HG03139 (cell line): ENCODE measurements around the gene NCOA6.
"Not testable (repeated sequence)": the region's sequence is repeated elsewhere in the genome, so short reads cannot be mapped to it uniquely, and the experiment has no call there.

ENCODE experiments used
- ATAC-seq: cut with Tn5 transposase; IDR thresholded peaks from one replicate; pipeline ENCODE4 v1.9.1; 2021; ENCODE audit not compliant: unreplicated experiment

NCOA6 gene

DNA sequence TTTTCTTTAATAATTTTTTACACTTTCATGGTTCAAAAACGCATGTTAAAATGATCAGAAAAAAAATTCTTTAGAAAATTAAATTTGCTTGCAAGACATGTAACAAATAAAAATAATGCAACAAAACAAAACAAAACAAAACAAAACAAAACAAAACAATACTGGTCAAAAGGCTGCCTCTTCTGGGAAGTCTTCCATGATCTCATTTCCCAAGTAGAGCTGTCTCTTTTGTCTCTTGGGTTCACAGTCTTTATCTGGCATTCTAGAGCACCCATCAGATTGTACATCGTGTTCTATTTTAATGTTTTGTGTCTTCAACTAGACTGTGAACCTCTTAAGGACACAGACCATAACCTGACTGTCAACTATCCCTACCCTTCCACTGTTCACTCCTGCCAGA lies 96.0 kb downstream of the NCOA6 start:
- no peak for ATAC-seq

- ATAC-seq = no peak
Measured at GRCh38 chr20:34724172-34724571, 101.3 kb downstream of the NCOA6 start.

DNA sequence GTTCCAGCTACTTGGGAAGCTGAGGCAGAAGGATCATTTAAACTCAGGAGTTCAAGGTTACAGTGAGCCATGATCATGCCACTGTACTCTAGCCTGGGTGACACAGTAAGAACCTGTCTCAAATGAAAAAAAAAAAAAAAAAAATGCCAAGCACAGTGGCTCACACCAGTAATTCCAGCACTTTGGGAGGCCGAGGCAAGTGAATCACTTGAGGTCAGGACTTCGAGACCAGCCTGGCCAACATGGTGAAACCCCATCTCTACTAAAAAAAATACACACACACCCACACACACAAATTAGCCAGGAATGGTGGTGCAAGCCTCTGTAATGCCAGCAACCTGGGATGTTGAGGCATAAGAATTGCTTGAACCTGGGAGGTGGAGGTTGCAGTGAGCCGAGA lies 102.9 kb downstream of the NCOA6 start:
- not testable (repeated sequence) for ATAC-seq

GRCh38 chr20:34720266-34720665 lies 105.2 kb downstream of the NCOA6 start:
- no peak for ATAC-seq

- peak; percentile 84 for ATAC-seq
Measured at GRCh38 chr20:34719242-34720017, 106.0 kb downstream of the NCOA6 start.

DNA sequence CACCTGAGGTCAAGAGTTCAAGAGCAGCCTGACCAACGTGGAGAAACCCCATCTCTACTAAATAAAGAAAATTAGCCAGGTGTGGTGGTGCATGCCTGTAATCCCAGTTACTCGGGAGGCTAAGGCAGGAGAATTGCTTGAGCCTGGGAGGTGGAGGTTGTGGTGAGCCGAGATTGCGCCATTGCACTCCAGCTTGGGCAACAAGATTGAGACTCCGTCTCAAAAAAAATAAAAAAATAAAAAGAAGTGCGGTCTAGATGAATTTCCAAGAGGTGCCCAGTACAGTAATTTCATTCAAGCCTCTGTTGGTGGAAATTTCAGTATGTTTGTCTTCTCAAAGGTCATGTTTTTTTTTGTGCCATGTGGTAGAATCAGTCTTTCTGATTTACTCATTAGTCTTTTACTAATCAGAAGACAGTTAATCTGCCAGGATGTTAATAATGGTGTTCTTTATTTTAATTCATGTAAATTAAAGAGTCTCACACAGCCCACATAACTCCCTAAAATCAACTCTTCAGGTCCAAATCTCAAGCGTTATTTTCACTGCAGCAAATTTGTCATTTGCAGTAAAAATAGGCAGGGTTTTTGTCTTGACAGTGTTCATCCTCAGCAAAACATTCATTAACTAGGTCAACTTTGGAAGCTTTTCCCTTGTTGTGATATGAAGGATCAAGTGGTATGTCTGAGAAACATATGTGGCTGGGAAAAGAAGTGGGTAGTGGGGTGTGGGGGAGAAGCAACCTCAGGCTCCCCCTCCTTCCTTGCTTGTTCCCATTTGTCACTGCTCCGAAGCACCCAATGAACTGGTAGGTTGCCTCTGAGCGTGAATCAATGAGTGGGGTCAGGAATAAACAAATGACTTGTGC lies 108.0 kb downstream of the NCOA6 start:
- no peak for ATAC-seq

- ATAC-seq = no peak
Measured at GRCh38 chr20:34716921-34717229, 108.6 kb downstream of the NCOA6 start.

DNA sequence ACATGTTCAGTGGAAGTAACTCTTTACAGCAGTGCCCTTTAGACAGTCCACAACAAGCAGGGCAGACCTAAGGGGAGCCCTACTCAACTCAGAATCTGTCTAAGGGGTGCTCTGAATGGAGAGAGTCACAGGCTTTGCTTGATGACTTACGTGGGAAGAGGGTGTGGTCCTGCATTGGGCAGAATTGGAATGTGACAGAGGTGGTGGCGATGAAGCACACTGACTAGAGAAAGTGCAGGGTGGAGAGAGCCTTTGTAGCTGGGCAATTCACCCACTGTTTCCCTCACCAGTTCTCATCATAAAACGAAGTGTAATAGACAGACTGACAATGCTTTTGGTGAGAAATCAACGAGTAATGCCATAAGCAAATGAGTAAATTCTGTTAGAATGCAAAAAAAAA lies 110.1 kb downstream of the NCOA6 start:
- no peak for ATAC-seq

GRCh38 chr20:34713944-34714515 lies 111.4 kb downstream of the NCOA6 start:
- not testable (repeated sequence) for ATAC-seq

GRCh38 chr20:34713194-34713943 lies 112.1 kb downstream of the NCOA6 start:
- no peak for ATAC-seq

DNA sequence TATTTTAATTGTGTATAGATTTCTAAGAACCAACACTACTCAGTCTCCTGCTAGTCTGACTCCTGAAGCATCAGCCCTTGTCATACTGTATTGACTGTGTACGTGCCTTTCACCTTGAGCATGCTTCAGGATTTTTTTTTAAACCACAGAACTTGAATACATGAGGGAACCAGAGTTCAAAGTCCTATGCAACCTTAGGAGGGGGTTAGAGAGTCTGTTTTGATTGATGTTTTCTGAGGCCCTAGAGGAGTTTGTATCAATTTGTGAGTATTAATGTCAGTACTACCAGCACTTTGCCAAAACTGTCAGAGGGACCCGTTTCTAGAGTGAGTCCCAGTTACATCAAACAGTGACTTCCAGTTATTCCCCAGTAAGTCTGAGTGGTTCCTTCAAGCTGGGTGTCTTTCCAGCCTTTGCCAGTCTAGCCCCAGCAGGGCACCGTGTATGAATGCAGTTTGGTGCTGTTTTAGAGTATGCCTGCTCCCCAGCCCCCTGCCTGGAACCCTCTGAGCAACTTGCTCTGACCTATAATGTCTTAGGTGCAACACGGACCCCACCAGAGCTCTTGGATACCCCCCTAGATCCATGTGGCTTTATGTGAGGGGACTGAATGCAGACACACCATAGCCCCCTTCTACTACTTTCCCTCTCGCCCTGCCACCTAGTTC lies 112.8 kb downstream of the NCOA6 start:
- no peak for ATAC-seq

DNA sequence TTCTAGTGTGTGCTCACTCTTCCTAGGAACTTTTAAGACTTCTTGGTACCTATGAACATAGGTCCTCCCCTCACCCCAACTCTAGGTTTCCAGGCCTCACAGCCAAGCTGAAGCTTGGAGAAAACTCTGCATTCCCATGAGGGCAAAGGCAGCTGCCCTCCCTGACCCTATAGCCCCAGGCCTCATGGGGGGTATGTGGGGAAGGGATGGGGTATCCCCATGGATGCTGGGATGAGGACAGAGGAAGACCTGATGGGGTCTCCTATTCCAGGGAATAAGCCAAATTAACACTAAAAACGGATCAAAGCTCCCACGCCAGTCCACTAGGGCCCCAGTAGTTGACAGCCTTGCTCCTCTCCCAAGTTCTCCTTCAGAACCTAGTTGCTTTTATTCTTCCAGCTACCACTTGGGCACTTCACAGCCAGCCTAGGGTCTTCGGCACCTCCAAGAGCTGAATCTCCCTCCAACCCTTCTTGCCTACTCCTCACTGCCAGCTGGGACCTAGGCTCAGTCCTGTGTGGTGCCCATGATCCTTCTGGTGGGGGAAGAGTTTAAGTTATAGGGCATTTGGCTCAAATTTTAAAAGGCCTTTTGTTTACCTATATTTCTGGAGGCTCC lies 113.5 kb downstream of the NCOA6 start:
- no peak for ATAC-seq

- no peak for ATAC-seq
Measured at GRCh38 chr20:34710861-34711574, 114.4 kb downstream of the NCOA6 start.

DNA sequence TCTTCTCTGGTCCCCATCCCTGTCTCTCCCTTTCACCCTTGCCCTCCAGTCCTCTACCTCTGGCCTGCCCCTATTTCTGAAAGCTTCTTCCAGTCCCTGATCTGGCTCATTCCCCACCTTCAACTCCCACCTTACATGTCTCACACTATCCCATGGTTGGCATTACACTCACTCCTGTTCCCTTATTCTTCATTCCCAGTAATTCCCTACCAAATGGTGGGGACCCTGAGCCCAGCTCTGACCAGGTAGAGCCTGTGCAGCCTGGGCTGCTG lies 114.9 kb downstream of the NCOA6 start:
- ATAC-seq = no peak

DNA sequence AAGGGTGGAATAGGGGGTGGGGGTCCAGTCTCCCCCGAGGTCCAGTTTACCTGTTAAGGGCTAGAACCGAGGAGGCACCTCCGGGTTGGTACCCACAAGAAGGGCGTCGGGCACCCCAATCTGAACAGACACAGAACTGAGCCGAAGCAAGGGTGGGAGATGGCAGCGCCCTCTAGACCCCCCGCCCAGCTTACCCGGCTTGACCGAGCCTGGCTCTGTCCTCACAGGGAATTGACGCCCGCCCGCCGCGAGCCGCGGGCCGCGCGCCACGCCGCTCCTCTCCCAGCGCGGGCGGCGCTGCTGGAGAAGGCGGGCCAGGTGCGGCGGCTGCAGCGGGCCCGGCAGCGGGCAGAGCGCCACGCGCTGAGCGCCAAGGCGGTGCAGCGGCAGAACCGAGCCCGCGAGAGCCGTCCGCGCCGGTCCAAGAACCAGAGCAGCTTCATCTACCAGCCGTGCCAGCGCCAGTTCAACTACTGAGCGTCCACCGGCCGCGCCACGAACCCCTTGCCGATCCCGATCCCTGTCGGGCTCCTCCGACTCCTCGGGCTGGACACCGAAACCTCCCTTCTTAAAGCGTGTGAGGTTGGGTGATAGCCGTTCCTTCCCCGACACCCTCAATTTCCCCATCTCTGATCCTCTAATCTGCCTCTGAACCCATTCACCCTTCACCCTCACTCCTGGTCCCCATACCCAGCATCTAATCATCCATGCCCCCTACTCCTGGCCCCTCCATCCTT lies 115.5 kb downstream of the NCOA6 start:
- peak; percentile 36 for ATAC-seq

DNA sequence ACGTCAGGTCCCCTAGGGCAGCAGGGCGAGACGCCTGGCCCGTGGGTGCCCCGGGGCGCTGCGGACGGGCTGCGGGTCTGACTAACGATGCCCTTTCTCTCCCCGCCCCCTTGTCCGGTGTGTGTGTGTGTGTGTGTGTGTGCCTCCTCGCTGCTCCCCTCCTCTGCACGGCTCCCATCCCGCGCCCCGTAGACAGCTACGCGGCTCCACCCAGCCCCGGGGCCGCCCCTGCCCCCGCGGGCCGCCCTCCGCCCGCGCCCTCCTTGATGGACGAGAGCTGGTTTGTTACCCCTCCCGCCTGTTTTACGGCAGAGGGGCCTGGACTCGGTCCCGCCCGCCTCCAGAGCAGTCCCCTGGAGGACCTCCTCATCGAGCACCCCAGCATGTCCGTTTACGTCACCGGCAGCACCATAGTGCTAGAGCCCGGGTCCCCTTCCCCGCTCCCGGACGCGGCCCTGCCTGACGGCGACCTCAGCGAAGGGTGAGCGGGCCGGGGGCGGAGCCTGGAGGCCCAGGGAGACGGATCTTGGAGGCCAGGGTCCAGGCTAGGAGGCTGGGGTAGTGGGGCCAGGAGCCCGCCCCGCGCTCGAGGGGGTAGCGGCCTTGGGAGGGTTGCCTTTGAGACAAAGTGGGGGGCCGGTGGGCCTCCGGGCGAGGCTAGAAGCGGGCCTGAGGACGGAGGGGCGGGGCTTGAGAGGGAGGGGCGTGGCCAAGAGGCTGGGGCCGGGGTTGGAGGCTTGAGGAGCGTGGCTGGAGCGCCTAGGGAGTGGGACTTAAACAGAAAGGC lies 116.2 kb downstream of the NCOA6 start:
- peak; percentile 41 for ATAC-seq

DNA sequence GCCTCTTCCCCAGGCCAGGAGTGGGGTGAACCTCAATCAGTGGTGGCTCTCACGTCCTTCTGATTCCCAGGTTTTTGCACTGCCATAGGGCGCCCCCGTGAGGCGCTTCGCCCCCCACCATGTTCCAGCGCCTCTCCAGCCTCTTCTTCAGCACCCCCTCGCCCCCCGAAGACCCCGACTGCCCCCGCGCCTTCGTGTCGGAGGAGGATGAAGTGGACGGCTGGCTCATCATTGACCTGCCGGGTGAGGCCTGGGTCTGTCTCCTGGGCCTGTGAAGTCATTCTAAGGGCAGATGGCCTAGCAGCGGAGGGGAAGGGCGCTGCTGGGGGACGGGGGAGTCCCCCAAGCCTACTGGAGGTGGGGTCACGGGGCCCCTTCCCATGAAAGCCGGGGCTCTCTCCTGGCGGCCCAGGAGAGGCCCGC lies 116.8 kb downstream of the NCOA6 start:
- no peak for ATAC-seq
